Measurements from ENCODE around the gene TERB2.
"Not testable (repeated sequence)": the region's sequence is repeated elsewhere in the genome, so short reads cannot be mapped to it uniquely, and the experiment has no call there.

The TERB2 gene

GRCh38 chr15:44956388-44956787, at the start of gene TERB2:
TSS of gene TERB2 (plus strand) at chr15:44956687. CDS start at chr15:44956719, 32 bp downstream.
- DNase-seq (ENCODE audit: low spot score) = no peak

- no peak for DNase-seq (ENCODE audit: low spot score)
These were observed 47.1 kb upstream of the TERB2 start for GRCh38 chr15:44909423-44909822.

- DNase-seq (ENCODE audit: low spot score) = no peak
These were observed 45.4 kb upstream of the TERB2 start for GRCh38 chr15:44910981-44911625.

- not testable (repeated sequence) for DNase-seq (ENCODE audit: low spot score)
These were observed 44.3 kb upstream of the TERB2 start for GRCh38 chr15:44912186-44912585.

- not testable (repeated sequence) for DNase-seq (ENCODE audit: low spot score)
These were observed 43.5 kb upstream of the TERB2 start for GRCh38 chr15:44912974-44913448.

- no peak for DNase-seq (ENCODE audit: low spot score)
These were observed 38.4 kb upstream of the TERB2 start for GRCh38 chr15:44918136-44918535.

- DNase-seq (ENCODE audit: low spot score) = not testable (repeated sequence)
These were observed 27.8 kb upstream of the TERB2 start for GRCh38 chr15:44928658-44929057.

- not testable (repeated sequence) for DNase-seq (ENCODE audit: low spot score)
These were observed 26.2 kb upstream of the TERB2 start for GRCh38 chr15:44930283-44930682.

- not testable (repeated sequence) for DNase-seq (ENCODE audit: low spot score)
These were observed 1.8 kb downstream of the TERB2 start for GRCh38 chr15:44958302-44958701.

GRCh38 chr15:44968475-44968874, 12.0 kb downstream of the TERB2 start:
- DNase-seq (ENCODE audit: low spot score) = no peak

- DNase-seq (ENCODE audit: low spot score) = no peak
These were observed 14.5 kb downstream of the TERB2 start for GRCh38 chr15:44971036-44971435.

- not testable (repeated sequence) for DNase-seq (ENCODE audit: low spot score)
These were observed 19.7 kb downstream of the TERB2 start for GRCh38 chr15:44976183-44976582.

GRCh38 chr15:44977781-44978180, 21.3 kb downstream of the TERB2 start:
- DNase-seq (ENCODE audit: low spot score) = not testable (repeated sequence)

- DNase-seq (ENCODE audit: low spot score) = not testable (repeated sequence)
These were observed 23.3 kb downstream of the TERB2 start for GRCh38 chr15:44979617-44980339.

- DNase-seq (ENCODE audit: low spot score) = not testable (repeated sequence)
These were observed 27.7 kb downstream of the TERB2 start for GRCh38 chr15:44984144-44984543.

GRCh38 chr15:44986346-44987055, 30.0 kb downstream of the TERB2 start:
- DNase-seq (ENCODE audit: low spot score) = not testable (repeated sequence)

GRCh38 chr15:44987711-44988110, 31.2 kb downstream of the TERB2 start:
- DNase-seq (ENCODE audit: low spot score) = not testable (repeated sequence)

- DNase-seq (ENCODE audit: low spot score) = not testable (repeated sequence)
These were observed 31.8 kb downstream of the TERB2 start for GRCh38 chr15:44988184-44988869.

GRCh38 chr15:44988870-44989219, 32.4 kb downstream of the TERB2 start:
- not testable (repeated sequence) for DNase-seq (ENCODE audit: low spot score)

GRCh38 chr15:44997632-44998031, 41.1 kb downstream of the TERB2 start:
- DNase-seq (ENCODE audit: low spot score) = not testable (repeated sequence)

- no peak for DNase-seq (ENCODE audit: low spot score)
These were observed 42.6 kb downstream of the TERB2 start for GRCh38 chr15:44999105-44999504.

- not testable (repeated sequence) for DNase-seq (ENCODE audit: low spot score)
These were observed 44.7 kb downstream of the TERB2 start for GRCh38 chr15:45001180-45001579.
